ENCODE results near the gene LCN9.

GRCh38 chr9:135647884-135648283 is 15.2 kb upstream of the LCN9 start:
- TF ChIP-seq, protein P1, sequence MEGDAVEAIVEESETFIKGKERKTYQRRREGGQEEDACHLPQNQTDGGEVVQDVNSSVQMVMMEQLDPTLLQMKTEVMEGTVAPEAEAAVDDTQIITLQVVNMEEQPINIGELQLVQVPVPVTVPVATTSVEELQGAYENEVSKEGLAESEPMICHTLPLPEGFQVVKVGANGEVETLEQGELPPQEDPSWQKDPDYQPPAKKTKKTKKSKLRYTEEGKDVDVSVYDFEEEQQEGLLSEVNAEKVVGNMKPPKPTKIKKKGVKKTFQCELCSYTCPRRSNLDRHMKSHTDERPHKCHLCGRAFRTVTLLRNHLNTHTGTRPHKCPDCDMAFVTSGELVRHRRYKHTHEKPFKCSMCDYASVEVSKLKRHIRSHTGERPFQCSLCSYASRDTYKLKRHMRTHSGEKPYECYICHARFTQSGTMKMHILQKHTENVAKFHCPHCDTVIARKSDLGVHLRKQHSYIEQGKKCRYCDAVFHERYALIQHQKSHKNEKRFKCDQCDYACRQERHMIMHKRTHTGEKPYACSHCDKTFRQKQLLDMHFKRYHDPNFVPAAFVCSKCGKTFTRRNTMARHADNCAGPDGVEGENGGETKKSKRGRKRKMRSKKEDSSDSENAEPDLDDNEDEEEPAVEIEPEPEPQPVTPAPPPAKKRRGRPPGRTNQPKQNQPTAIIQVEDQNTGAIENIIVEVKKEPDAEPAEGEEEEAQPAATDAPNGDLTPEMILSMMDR (IDR thresholded peaks at IDR 0.05): no peak
- TF ChIP-seq POLR2A (IDR thresholded peaks at IDR 0.05) (no peak), EP300 (IDR thresholded peaks at IDR 0.05) (no peak)
